OCI-LY3 (cell line): ENCODE results near the gene MOSPD2.

Experiments
- CTCF ChIP-seq: fragments of 200-600, 300-600 bp; sonication (generic); IDR thresholded peaks from 2 replicates; pipeline ENCODE4 v1.5.1; 2014; ENCODE audit warnings: antibody characterized with exemption, low read length, low read depth
- EZH2phosphoT487 ChIP-seq: fragments of 200-600 bp; shearing (Covaris generic); IDR thresholded peaks from 2 replicates; pipeline ENCODE4 v1.6.1; 2018; ENCODE audit warnings: antibody characterized with exemption, mixed run types, low read depth

- TF ChIP-seq CTCF (no peak), EZH2phosphoT487 (no peak)
Measured at GRCh38 chrX:14930663-14931062, 57.4 kb downstream of the MOSPD2 start.
